Body of pancreas (tissue), 4 donors: ENCODE measurements around the gene TP53I13. TPM values are rescaled to one million over a fixed set of nuclear protein-coding genes. Genes with fewer than 3 reads are reported as not detected.

Experiments used
- ATAC-seq: fragments of 150-250 bp; one replicate; pipeline ENCODE4 v1.9.1; 2016
- DNase-seq, 4 donors: peaks; one replicate each; pipeline ENCODE4 v3.0.0-alpha.2; 2019
- H3K27ac ChIP-seq, 4 donors: fragments of 200-600 bp; sonication (generic); 1 replicate in 3 of 4; 2 replicates in 1 of 4; pipeline versions ENCODE4 v1.5.1 to v1.6.1; 2016 to 2019; ENCODE audit warnings: mild to moderate bottlenecking in 1 of 4, mixed read lengths in 1 of 4, moderate library complexity in 1 of 4
- H3K27me3 ChIP-seq, 2 donors: fragments of 200-600 bp; sonication (generic); one replicate each; pipeline ENCODE4 v1.6.0; 2016; ENCODE audit warnings: mild to moderate bottlenecking in 1 of 2
- H3K36me3 ChIP-seq, 2 donors: fragments of 200-600 bp; sonication (generic); replicated peaks in 1 of 2; 2 replicates each; pipeline ENCODE4 v1.5.1; 2016; ENCODE audit warnings: low read depth in 2 of 2; ENCODE audit not compliant: insufficient read depth in 1 of 2
- H3K4me1 ChIP-seq: fragments of 200-600 bp; sonication (generic); one replicate; pipeline ENCODE4 v1.6.0; 2016
- H3K4me3 ChIP-seq, 2 donors: fragments of 200-600 bp; sonication (generic); 1 replicate in 1 of 2; 2 replicates in 1 of 2; pipeline ENCODE4 v1.5.1; 2016 to 2019
- H3K9me3 ChIP-seq, 3 donors: fragments of 200-600 bp; sonication (generic); 1 replicate in 2 of 3; 2 replicates in 1 of 3; pipeline ENCODE4 v1.5.1; 2016
- CTCF ChIP-seq, 7 experiments: fragments of 450-650 bp in 4 of 7; fragments of 200-600 bp in 3 of 7; sonication (generic) in 3 of 7; IDR thresholded peaks; one replicate each; pipeline ENCODE4 v1.5.1; 2016 to 2019; ENCODE audit warnings: antibody characterized with exemption in 7 of 7
- POLR2A ChIP-seq, 3 donors: fragments of 450-650 bp; IDR thresholded peaks; one replicate each; pipeline ENCODE4 v1.6.1; 2016; ENCODE audit warnings: antibody characterized with exemption in 3 of 3, mild to moderate bottlenecking in 2 of 3
- WGBS, 2 donors: methylation state at CpG; one replicate each; pipeline ENCODE4 v1.1.5; 2017; 5-methylcytosine and 5-hydroxymethylcytosine counted together
- intact Hi-C: fragments of 100-400 bp; cut with DNase I; formaldehyde crosslinking; loops from one replicate; pipeline ENCODE4 v1.15.1; 2023
- total RNA-seq, 2 donors: library from RNA; depleted of rRNA; stranded (reverse); fragments of >200 nt; gene quantifications; one replicate each; pipeline ENCODE4 v1.1.0, GENCODE V29; 2016

The TP53I13 gene
- total RNA-seq, 2 donors from 2014 or later, result 56.3 to 62.3 TPM

DNA sequence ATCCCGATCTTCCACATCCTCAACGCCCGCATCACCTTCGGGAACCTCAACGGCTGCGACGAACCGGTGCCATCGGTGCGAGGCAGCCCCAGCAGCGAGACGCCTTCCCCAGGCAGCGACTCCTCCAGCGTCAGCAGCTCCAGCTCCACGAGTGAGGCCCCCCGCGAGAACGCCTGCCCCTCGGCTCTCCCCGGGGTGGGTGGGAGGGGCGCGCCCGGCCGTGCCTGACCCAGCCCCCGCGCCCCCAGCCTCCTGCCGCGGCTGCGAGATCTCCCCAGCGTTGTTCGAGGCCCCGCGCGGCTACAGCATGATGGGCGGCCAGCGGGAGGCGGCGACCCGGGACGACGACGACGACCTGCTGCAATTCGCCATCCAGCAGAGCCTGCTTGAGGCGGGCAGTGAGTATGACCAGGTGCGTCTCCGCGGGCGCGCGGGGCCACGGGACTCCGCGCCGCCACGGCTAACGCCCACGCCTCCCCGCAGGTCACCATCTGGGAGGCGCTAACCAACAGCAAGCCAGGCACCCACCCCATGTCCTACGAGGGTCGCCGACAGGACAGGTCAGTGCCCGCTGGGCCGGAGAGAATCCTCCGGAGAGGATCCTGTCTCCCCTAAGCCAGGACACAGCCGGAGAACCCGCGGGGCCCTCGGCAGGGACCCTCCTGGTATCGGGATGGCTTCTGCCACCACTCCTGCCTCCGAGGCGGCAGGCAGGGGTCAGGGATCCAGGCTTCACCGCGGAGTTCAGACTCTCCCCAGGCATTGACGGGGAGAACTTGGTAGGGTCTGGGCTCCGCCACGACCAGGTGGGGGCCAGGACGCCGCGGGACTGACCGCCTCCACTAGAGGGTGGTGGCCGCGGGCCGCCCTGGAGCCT, 44.1 kb downstream of the TP53I13 start:
- Histone ChIP-seq H3K27ac (no peak overlapping the region), H3K36me3 (no peaks in the 10 kb centered on the region), H3K9me3 (no peaks in the 10 kb centered on the region), H3K4me1 (peaks cover 48% of the 10 kb centered on the region), H3K27me3 (peaks cover 0 to 23% of the 10 kb centered on the region in 2 donors), H3K4me3 (no peak overlapping the region)
- peak; percentile 3 for ATAC-seq
- WGBS, 2 donors, result 29% methylated on average over 78 of the region's 85 CpGs; no CpG with 5 or more reads in 1 of the 2 donors
- peak in 1 of 4 donors; percentile 16 for DNase-seq
- intact Hi-C loops, result no loop called here
- TF ChIP-seq CTCF (IDR thresholded peaks at IDR 0.05) (no peak), POLR2A (IDR thresholded peaks at IDR 0.05) (no peak)

- Histone ChIP-seq H3K4me3 (no peak overlapping the region), H3K27me3 (peaks cover 0 to 24% of the 10 kb centered on the region in 2 donors), H3K36me3 (no peaks in the 10 kb centered on the region), H3K4me1 (peaks cover 56% of the 10 kb centered on the region), H3K27ac (no peak overlapping the region), H3K9me3 (no peaks in the 10 kb centered on the region)
- intact Hi-C loops, result no loop called here
- DNase-seq, result peak; percentile 87 to 92 (median 89)
- peak; percentile 59 for ATAC-seq
- no peak for TF ChIP-seq POLR2A (IDR thresholded peaks at IDR 0.05)
- peak; percentile 69 to 84 (median 77) for TF ChIP-seq CTCF (IDR thresholded peaks at IDR 0.05)
- WGBS, 2 donors, result 0 to 2% methylated on average over 1 to 39 of the region's 50 CpGs
Measured at GRCh38 chr17:29613352-29613837, 44.9 kb downstream of the TP53I13 start.

- ATAC-seq, result no peak
- Histone ChIP-seq H3K36me3 (no peaks in the 10 kb centered on the region), H3K4me3 (no peak overlapping the region), H3K9me3 (no peaks in the 10 kb centered on the region), H3K4me1 (peaks cover 57% of the 10 kb centered on the region), H3K27ac (no peak overlapping the region), H3K27me3 (peaks cover 0 to 24% of the 10 kb centered on the region in 2 donors)
- intact Hi-C loops, result no loop called here
- no peak for DNase-seq
- 6 to 14% methylated on average over 12 to 13 of the region's 13 CpGs for whole genome bisulfite sequencing, 2 donors
- TF ChIP-seq CTCF (IDR thresholded peaks at IDR 0.05) (no peak), POLR2A (IDR thresholded peaks at IDR 0.05) (no peak)
Measured at GRCh38 chr17:29613856-29614255, 45.4 kb downstream of the TP53I13 start.

DNA sequence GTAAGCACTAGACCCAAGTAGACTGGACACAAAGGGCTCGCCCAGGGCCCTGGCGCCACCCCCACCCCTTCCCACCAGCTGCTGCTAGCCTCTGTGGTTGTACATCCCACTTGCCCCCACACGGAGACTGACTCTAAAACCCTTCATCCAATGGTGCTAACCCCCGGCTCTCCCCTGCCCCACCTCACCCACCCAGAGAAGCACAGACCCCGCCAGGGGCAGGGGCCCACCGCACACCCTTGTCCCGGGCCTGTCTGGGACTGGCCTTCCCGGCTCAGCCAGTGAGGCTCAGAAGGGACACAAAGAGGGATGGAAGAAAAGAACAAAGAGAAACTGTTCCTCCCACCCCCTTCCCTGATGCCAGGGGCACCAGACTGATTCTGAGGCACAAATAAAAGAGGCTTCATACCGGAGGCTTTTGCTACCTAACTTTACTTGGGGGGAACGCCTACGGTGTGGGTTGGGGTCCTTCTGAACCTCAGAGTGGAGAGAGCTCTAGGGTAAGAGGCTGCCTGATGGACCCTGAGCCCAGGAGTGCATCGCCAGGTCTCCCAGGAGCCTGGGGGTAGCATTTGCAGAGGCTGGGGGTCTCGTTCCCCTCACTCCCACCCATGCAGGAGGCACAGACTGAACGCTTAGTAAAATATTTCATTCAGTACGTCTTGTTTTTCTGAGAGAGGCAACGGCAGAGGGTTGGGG, 46.0 kb downstream of the TP53I13 start:
- H3K27me3 ChIP-seq, result peaks cover 0 to 24% of the 10 kb centered on the region in 2 donors
- H3K36me3 ChIP-seq, result no peaks in the 10 kb centered on the region
- 27 to 46% methylated on average over 10 to 15 of the region's 16 CpGs for WGBS, 2 donors
- intact Hi-C loops, result no loop called here
- peak in 1 of 4 donors; percentile 17 for DNase-seq
- TF ChIP-seq CTCF (IDR thresholded peaks at IDR 0.05), result no peak
- no peak overlapping the region for H3K4me3 ChIP-seq
- no peak overlapping the region for H3K27ac ChIP-seq
- no peaks in the 10 kb centered on the region for H3K9me3 ChIP-seq
- H3K4me1 ChIP-seq, result peaks cover 57% of the 10 kb centered on the region
- no peak for ATAC-seq
